ENCODE results near the gene TTC28.
"Not testable (repeated sequence)": the region's sequence is repeated elsewhere in the genome, so short reads cannot be mapped to it uniquely, and the experiment has no call there.

DNA sequence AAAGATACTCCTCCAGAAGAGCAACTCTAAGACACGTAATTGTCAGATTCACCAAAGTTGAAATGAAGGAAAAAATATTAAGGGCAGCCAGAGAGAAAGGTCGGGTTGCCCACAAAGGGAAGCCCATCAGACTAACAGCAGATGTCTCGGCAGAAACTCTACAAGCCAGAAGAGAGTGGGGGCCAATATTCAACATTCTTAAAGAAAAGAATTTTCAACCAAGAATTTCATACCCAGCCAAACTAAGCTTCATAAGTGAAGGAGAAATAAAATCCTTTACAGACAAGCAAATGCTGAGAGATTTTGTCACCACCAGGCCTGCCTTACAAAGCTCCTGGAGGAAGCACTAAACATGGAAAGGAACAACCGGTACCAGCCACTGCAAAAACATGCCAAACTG lies 149.1 kb downstream of the TTC28 start:
- TF ChIP-seq, protein P1, sequence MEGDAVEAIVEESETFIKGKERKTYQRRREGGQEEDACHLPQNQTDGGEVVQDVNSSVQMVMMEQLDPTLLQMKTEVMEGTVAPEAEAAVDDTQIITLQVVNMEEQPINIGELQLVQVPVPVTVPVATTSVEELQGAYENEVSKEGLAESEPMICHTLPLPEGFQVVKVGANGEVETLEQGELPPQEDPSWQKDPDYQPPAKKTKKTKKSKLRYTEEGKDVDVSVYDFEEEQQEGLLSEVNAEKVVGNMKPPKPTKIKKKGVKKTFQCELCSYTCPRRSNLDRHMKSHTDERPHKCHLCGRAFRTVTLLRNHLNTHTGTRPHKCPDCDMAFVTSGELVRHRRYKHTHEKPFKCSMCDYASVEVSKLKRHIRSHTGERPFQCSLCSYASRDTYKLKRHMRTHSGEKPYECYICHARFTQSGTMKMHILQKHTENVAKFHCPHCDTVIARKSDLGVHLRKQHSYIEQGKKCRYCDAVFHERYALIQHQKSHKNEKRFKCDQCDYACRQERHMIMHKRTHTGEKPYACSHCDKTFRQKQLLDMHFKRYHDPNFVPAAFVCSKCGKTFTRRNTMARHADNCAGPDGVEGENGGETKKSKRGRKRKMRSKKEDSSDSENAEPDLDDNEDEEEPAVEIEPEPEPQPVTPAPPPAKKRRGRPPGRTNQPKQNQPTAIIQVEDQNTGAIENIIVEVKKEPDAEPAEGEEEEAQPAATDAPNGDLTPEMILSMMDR (conservative IDR thresholded peaks at IDR 0.05 in 1 of 2, IDR thresholded peaks at IDR 0.05 in 1 of 2; ENCODE audit: low read depth in 1 of 2, low read length in 2 of 2): not testable (repeated sequence)
- not testable (repeated sequence) for TF ChIP-seq EZH2 (IDR thresholded peaks at IDR 0.05; ENCODE audit: low read length, missing control alignments)
